Epithelial cell of proximal tubule (primary cell): ENCODE data around the gene GUCD1. TPM values are rescaled to one million over a fixed set of nuclear protein-coding genes. Genes with fewer than 3 reads are reported as not detected.

ENCODE experiments used
- DNase-seq: peaks from one replicate; pipeline ENCODE4 v3.0.0-alpha.2; 2011; ENCODE audit warnings: low read depth
- H3K4me3 ChIP-seq: 2 replicates; pipeline ENCODE4 v1.5.1; 2011; ENCODE audit warnings: low read depth, mild to moderate bottlenecking, low read length
- CTCF ChIP-seq: conservative IDR thresholded peaks from 2 replicates; pipeline ENCODE4 v1.5.1; 2012; ENCODE audit warnings: low read depth, mild to moderate bottlenecking, low read length
- total RNA-seq: library from RNA; depleted of rRNA; stranded (reverse); fragments of >200 nt; gene quantifications from 2 replicates; pipeline ENCODE4 v1.2.3, GENCODE V29; 2015

Gene GUCD1
- total RNA-seq, 1 donor from 2014 or later, result 102 TPM

GRCh38 chr22:24513378-24514240 is 41.3 kb downstream of the GUCD1 start:
- H3K4me3 ChIP-seq, result no peak overlapping the region
- TF ChIP-seq CTCF, result no peak
- no peak for DNase-seq

GRCh38 chr22:24512043-24512442 is 42.9 kb downstream of the GUCD1 start:
- no peak for DNase-seq
- no peak overlapping the region for H3K4me3 ChIP-seq
- no peak for TF ChIP-seq CTCF

- DNase-seq, result no peak
Measured at GRCh38 chr22:24510637-24511625, 44.0 kb downstream of the GUCD1 start.

GRCh38 chr22:24507716-24508115 is 47.2 kb downstream of the GUCD1 start:
- H3K4me3 ChIP-seq, result no peak overlapping the region
- no peak for DNase-seq
- TF ChIP-seq CTCF, result no peak

More at GRCh38 chr22:24510637-24511625, 44.0 kb downstream of the GUCD1 start:
- no peak for TF ChIP-seq CTCF
- no peak overlapping the region for H3K4me3 ChIP-seq

GRCh38 chr22:24506802-24507438 is 48.0 kb downstream of the GUCD1 start:
- TF ChIP-seq CTCF, result no peak
- no peak for DNase-seq
- no peak overlapping the region for H3K4me3 ChIP-seq

- TF ChIP-seq CTCF, result no peak
- no peak overlapping the region for H3K4me3 ChIP-seq
- DNase-seq, result no peak
Measured at GRCh38 chr22:24504956-24505736, 49.8 kb downstream of the GUCD1 start.
